Gastrocnemius medialis (tissue), 4 donors: ENCODE measurements around the gene BCS1L. TPM values are rescaled to one million over a fixed set of nuclear protein-coding genes. Genes with fewer than 3 reads are reported as not detected.
A peak's percentile ranks its signal among the peaks of the same experiment; 100 is the strongest.
"Not testable (repeated sequence)": the region's sequence is repeated elsewhere in the genome, so short reads cannot be mapped to it uniquely, and the experiment has no call there.

ENCODE experiments used
- ATAC-seq, 2 donors: fragments of 150-250 bp; one replicate each; pipeline ENCODE4 v1.9.1; 2016
- DNase-seq, 2 donors: peaks; one replicate each; pipeline ENCODE4 v3.0.0-alpha.2; 2019
- H3K27ac ChIP-seq, 4 donors: fragments of 200-600 bp; sonication (generic); 1 replicate in 1 of 4; 2 replicates in 3 of 4; pipeline ENCODE4 v1.5.1; 2016 to 2018; ENCODE audit warnings: mild to moderate bottlenecking in 2 of 4, moderate library complexity in 1 of 4
- H3K27me3 ChIP-seq, 3 donors: fragments of 200-600 bp; sonication (generic) in 2 of 3; 1 replicate in 1 of 3; 2 replicates in 2 of 3; pipeline versions ENCODE4 v1.5.1 to v1.6.0; 2016 to 2019; ENCODE audit warnings: mild to moderate bottlenecking in 1 of 3, moderate library complexity in 1 of 3
- H3K36me3 ChIP-seq, 2 donors: fragments of 200-600 bp; sonication (generic) in 1 of 2; one replicate each; pipeline ENCODE4 v1.5.1; 2017 to 2018
- H3K4me1 ChIP-seq, 2 donors: fragments of 200-600 bp; sonication (generic) in 1 of 2; one replicate each; pipeline ENCODE4 v1.5.1; 2016 to 2017; ENCODE audit warnings: mild to moderate bottlenecking in 2 of 2
- H3K4me3 ChIP-seq, 4 donors: fragments of 200-600 bp; sonication (generic) in 3 of 4; 1 replicate in 1 of 4; 2 replicates in 3 of 4; pipeline ENCODE4 v1.5.1; 2016 to 2019; ENCODE audit warnings: mild to moderate bottlenecking in 2 of 4
- H3K9me3 ChIP-seq, 3 donors: fragments of 200-600 bp; sonication (generic) in 2 of 3; 1 replicate in 1 of 3; 2 replicates in 2 of 3; pipeline ENCODE4 v1.5.1; 2016 to 2019
- POLR2A ChIP-seq, 2 donors: fragments of 450-650 bp; IDR thresholded peaks; one replicate each; pipeline ENCODE4 v1.6.1; 2017; ENCODE audit warnings: antibody characterized with exemption in 2 of 2, mild to moderate bottlenecking in 2 of 2, moderate library complexity in 2 of 2
- in situ Hi-C, 4 donors: fragments of 200-750 bp; cut with MboI; loops; one replicate each; pipeline versions ENCODE4 v1.15.0 to v1.8.0; 2017; ENCODE audit warnings: low sequenced_read_pairs in 4 of 4
- intact Hi-C: fragments of 100-400 bp; cut with DNase I; formaldehyde crosslinking; loops from one replicate; pipeline ENCODE4 v1.15.1; 2023; ENCODE audit warnings: low total_unique reads
- total RNA-seq, 4 donors: library from RNA; depleted of rRNA; stranded (reverse); fragments of >200 nt; gene quantifications; one replicate each; pipeline versions ENCODE4 v1.1.0 to v1.2.3, GENCODE V29; 2016
- TF ChIP-seq, protein P1 (sequence below), 5 experiments: fragments of 450-650 bp in 3 of 5; fragments of 200-600 bp in 2 of 5; sonication (generic) in 2 of 5; IDR thresholded peaks in 4 of 5; conservative IDR thresholded peaks in 1 of 5; 1 replicate in 4 of 5; 2 replicates in 1 of 5; pipeline ENCODE4 v1.5.1; 2016 to 2019; ENCODE audit warnings: antibody characterized with exemption in 5 of 5, mild to moderate bottlenecking in 3 of 5, moderate library complexity in 3 of 5

BCS1L gene
- total RNA-seq, 4 donors from 2014 or later, result 19.6 to 46.9 (median 22.4) TPM

DNA sequence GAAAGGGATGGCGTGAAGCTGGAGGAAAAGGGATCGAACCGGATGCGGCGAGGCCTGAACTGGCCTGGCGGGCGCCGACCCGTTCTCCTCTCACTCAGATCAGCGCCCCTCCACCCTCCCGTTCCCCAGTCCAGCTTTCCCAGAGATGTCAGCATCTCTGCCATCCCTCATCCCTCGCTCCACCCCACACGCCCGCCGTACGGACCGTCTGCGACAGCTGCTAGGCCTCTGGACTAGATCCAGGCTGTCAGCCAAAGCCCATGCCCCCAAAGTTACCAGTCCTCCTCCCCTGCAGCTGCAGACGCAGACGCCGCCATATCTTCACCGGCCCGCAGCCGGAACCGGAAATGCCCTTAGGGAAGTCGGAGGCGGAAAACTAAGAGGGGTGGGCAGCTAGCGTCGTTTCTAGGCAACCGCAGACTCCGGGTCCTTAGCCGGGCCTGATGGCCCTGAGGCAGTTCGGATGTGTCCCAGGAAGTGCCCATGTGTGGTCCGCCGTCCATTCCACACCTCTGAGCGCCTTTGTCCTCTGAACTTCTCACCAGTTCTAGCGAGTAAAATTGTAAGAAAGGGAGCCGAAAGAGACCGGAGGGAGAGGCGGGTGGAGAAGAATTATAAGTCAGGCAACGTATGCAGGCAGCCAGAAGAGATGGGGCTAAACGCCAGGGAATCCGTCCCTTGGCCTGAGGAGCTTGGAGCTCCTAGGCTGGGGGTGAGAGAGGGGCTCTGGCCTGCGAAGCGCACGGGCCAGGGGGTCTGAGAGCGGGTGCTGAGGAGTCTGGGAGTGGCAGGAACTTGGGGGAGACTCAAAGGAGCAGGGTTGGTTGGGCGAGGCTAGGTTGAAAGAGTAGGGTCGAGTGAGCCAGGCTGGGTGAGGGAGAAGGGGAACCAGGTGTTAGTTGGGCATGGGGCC lies 12.4 kb downstream of the BCS1L start, which contains the start of the genes RNF25 and STK36:
TSS of gene RNF25 (minus strand) at position 349 of the 913 bp plus-strand sequence. CDS start at position 317, 32 bp downstream.
TSS of gene STK36 (plus strand) at position 433 of the 913 bp plus-strand sequence. CDS start 744 bp downstream, outside the sequence.
- DNase-seq, result peak; percentile 70 to 75
- peak; percentile 97 for ATAC-seq
- Histone ChIP-seq H3K27ac (peak within 1 kb of the TSS; percentile 73 to 84 (median 82)), H3K27me3 (no peaks in the 10 kb centered on the region), H3K9me3 (no peaks in the 10 kb centered on the region), H3K36me3 (peaks cover 0 to 27% of the 10 kb centered on the region in 2 donors), H3K4me3 (peak within 1 kb of the TSS; percentile 76 to 97 (median 89)), H3K4me1 (peaks cover 13% of the 10 kb centered on the region in 2 donors)
- in situ Hi-C loops (loop anchor here in 3 of 4 donors (25.0 kb wide), 3 partner anchors 260 to 715 kb away; partner anchors contain the start of genes TMBIM1 (in 3 of the 3), VIL1 (in 2 of the 3) and DNPEP (in 1 of the 3)), intact Hi-C loops (loop anchor here (1.0 to 5.0 kb wide), 3 partner anchors 13 to 275 kb away; partner anchors contain the start of genes BCS1L, CTDSP1, TTLL4 and ZNF142)
- peak; percentile 50 to 79 for TF ChIP-seq POLR2A (IDR thresholded peaks at IDR 0.05)
- TF ChIP-seq, protein P1, sequence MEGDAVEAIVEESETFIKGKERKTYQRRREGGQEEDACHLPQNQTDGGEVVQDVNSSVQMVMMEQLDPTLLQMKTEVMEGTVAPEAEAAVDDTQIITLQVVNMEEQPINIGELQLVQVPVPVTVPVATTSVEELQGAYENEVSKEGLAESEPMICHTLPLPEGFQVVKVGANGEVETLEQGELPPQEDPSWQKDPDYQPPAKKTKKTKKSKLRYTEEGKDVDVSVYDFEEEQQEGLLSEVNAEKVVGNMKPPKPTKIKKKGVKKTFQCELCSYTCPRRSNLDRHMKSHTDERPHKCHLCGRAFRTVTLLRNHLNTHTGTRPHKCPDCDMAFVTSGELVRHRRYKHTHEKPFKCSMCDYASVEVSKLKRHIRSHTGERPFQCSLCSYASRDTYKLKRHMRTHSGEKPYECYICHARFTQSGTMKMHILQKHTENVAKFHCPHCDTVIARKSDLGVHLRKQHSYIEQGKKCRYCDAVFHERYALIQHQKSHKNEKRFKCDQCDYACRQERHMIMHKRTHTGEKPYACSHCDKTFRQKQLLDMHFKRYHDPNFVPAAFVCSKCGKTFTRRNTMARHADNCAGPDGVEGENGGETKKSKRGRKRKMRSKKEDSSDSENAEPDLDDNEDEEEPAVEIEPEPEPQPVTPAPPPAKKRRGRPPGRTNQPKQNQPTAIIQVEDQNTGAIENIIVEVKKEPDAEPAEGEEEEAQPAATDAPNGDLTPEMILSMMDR (IDR thresholded peaks at IDR 0.05 in 4 of 5, conservative IDR thresholded peaks at IDR 0.05 in 1 of 5), result no peak

DNA sequence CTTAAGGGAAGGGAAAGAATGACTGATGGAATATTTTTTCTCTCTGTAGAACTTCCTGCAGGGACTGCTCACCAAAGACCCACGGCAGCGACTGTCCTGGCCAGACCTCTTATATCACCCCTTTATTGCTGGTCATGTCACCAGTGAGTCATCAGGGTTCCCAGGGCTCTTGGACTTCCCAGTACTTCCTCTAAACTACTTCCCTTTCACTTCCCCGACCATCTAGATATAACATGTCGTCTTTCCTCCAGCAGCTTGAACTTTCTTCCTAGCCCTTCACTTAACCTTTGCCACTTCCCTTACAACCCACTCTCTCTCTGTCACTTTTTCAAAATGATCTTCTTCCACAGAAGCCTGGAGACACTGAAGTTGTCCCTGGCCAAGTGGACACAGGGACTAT lies 19.6 kb downstream of the BCS1L start:
- H3K4me1 ChIP-seq, result no peaks in the 10 kb centered on the region
- peaks cover 0 to 13% of the 10 kb centered on the region in 2 donors for H3K36me3 ChIP-seq
- no peaks in the 10 kb centered on the region for H3K9me3 ChIP-seq
- ATAC-seq, result no peak
- H3K27me3 ChIP-seq, result no peaks in the 10 kb centered on the region
- intact Hi-C loops, result no loop called here
- DNase-seq, result no peak
- H3K4me3 ChIP-seq, result no peak overlapping the region
- in situ Hi-C loops, result loop anchor here in 2 of 4 donors (25.0 kb wide), 1 partner anchor 267 kb away; the partner anchor contains the start of gene VIL1 (in 2 of the 2)
- no peak overlapping the region for H3K27ac ChIP-seq
- TF ChIP-seq, protein P1 (IDR thresholded peaks at IDR 0.05 in 4 of 5, conservative IDR thresholded peaks at IDR 0.05 in 1 of 5), result no peak
- no peak for TF ChIP-seq POLR2A (IDR thresholded peaks at IDR 0.05)

DNA sequence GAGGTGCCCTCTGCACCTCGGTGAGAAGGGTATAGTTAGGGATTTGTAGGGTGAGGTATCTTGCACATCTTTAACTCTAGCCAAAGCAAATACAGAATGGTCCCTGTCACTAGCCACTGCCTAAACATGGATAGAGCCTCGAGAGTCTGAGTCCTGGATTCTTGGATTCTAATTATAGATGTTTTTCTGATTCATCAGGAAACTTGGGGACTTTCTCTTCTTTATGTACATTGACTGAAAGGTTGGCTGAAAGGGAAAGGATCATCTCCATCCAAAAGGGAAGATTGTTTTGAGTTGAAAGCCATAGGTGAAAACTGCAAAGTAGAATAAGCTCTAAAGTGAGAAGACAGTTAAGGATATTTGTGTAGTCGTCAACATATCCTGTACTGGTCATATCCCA lies 20.6 kb downstream of the BCS1L start:
- DNase-seq (no peak), ATAC-seq (no peak)
- no peaks in the 10 kb centered on the region for H3K27me3 ChIP-seq
- intact Hi-C loops, result no loop called here
- in situ Hi-C loops, result loop anchor here in 2 of 4 donors (25.0 kb wide), 1 partner anchor 268 kb away; the partner anchor contains the start of gene VIL1 (in 2 of the 2)
- no peak for TF ChIP-seq POLR2A (IDR thresholded peaks at IDR 0.05)
- TF ChIP-seq, protein P1 (IDR thresholded peaks at IDR 0.05 in 4 of 5, conservative IDR thresholded peaks at IDR 0.05 in 1 of 5), result no peak
- H3K27ac ChIP-seq, result no peak overlapping the region
- no peak overlapping the region for H3K4me3 ChIP-seq
- H3K9me3 ChIP-seq, result no peaks in the 10 kb centered on the region
- peaks cover 0 to 13% of the 10 kb centered on the region in 2 donors for H3K36me3 ChIP-seq
- no peaks in the 10 kb centered on the region for H3K4me1 ChIP-seq

DNA sequence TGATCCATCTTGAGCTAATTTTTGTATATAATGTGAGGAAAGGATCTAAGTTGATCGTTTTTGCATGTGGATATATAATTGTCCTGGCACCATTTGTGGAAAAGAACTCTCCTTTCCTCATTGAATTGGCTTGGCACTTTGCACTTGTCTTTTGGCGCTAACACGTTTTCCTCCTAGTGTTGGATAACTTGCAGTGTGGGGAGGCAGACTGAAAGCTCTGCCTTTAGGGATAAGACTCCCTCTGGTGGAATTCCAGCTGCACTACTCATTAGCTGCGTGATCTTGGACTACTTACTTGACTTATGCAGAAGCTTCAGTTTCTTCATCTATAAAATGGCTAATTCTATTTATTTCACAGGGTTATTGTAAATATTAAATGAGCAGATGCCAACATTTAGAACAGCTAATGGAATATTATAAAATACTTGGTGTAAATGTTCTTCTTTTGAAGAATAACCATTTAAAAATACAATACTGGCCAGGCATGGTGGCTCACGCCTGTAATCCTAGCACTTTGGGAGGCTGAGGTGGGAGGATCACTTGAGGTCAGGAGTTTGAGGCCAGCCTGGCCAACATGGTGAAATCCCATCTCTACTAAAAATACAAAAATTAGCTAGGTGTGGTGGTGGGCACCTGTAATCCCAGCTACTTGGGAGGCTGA lies 28.0 kb downstream of the BCS1L start:
- intact Hi-C loops (loop anchor here (2.0 kb wide), 1 partner anchor 281 kb away; no protein-coding TSS in a partner anchor), in situ Hi-C loops (loop anchor here in 2 of 4 donors (25.0 kb wide), 1 partner anchor 275 kb away; the partner anchor contains the start of gene VIL1 (in 2 of the 2))
- not testable (repeated sequence) for H3K27ac ChIP-seq, H3K9me3 ChIP-seq, H3K4me3 ChIP-seq, H3K4me1 ChIP-seq, H3K27me3 ChIP-seq
- TF ChIP-seq, protein P1 (IDR thresholded peaks at IDR 0.05 in 4 of 5, conservative IDR thresholded peaks at IDR 0.05 in 1 of 5), result peak; percentile 59 to 80 (median 67)
- DNase-seq, result peak; percentile 27 to 45
- ATAC-seq, result peak; percentile 78 to 97
- H3K36me3 ChIP-seq, result peaks cover 0 to 25% of the 10 kb centered on the region in 2 donors
